ENCODE results near the gene CYP1A1. TPM values are rescaled to one million over a fixed set of nuclear protein-coding genes. Genes with fewer than 3 reads are reported as not detected.

CYP1A1 gene
- total RNA-seq, 1 donor from 2014 or later: 0.26 TPM

DNA sequence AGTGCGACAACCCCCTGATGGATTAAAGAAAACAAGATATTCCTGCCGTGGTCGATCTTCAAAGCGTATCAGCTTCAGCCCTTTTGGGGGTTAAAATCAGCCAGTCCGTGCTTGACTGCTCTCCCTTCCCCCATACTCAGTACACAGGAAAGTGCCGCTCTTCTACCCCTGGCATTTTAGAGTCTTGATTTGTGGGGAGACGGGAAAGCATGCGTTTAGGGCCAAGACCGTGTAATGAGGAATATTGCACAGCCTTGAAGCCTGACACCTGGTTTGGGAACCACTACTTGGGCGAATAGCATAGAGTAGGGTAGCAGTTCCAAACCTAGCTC is 29.0 kb downstream of the CYP1A1 start:
- TF ChIP-seq, protein P1, sequence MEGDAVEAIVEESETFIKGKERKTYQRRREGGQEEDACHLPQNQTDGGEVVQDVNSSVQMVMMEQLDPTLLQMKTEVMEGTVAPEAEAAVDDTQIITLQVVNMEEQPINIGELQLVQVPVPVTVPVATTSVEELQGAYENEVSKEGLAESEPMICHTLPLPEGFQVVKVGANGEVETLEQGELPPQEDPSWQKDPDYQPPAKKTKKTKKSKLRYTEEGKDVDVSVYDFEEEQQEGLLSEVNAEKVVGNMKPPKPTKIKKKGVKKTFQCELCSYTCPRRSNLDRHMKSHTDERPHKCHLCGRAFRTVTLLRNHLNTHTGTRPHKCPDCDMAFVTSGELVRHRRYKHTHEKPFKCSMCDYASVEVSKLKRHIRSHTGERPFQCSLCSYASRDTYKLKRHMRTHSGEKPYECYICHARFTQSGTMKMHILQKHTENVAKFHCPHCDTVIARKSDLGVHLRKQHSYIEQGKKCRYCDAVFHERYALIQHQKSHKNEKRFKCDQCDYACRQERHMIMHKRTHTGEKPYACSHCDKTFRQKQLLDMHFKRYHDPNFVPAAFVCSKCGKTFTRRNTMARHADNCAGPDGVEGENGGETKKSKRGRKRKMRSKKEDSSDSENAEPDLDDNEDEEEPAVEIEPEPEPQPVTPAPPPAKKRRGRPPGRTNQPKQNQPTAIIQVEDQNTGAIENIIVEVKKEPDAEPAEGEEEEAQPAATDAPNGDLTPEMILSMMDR (IDR thresholded peaks at IDR 0.05; ENCODE audit: insufficient read depth, low read length, severe bottlenecking): no peak
- no peak for FAIRE-seq
- H3K36me3 ChIP-seq (ENCODE audit: control insufficient read depth, insufficient read depth, low read length): no peaks in the 10 kb centered on the region
- no peaks in the 10 kb centered on the region for H3K27me3 ChIP-seq (ENCODE audit: control insufficient read depth, insufficient read depth, low read length)
- DNase-seq (ENCODE audit: low read depth): no peak
- H3K4me3 ChIP-seq (ENCODE audit: low read depth, low read length): peak overlapping the region; percentile 66

DNA sequence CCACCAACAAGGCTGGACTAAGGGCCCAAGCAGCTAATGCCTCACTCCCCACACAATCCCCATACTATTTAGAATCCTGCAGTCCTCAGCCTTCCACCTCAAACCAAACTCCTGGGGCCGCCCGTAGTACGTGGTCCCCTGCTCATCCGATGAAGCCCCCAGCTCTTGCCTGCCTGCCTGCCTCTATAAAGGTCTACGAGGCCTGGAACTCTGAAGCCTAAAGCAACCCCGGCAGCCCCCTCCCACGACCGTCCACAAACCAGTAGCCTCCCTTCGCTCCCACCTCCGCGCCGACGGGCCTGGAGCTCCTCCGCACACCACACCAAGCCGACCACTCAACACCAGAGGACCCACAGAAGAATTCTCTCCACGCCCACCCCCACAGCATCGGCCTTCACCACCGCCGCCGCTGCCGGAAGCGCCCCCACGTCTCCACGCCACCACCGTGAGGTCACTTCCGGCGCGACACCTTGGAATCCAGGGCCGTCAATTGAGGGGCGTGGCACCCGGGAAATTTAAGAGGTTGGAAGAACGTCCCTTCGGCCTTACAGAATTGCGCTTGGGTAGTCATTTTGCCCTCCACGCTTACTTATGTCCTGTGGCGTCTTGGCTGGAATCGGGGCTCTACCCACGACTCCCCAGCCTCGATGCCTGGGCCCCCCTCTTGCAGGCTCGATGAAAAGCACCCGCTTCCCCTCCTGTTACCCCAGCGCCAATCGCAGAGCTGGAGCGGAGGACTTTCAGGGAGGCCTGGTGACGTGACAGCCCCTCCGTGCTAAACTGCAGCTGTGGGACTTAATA is 29.5 kb downstream of the CYP1A1 start, which contains the start of gene EDC3:
TSS of gene EDC3 (minus strand) at position 428 of the 801 bp plus-strand sequence. CDS start 20,900 bp downstream, outside the sequence.
- peak within 1 kb of the TSS; percentile 66 for H3K4me3 ChIP-seq (ENCODE audit: low read depth, low read length)
- TF ChIP-seq, protein P1 (IDR thresholded peaks at IDR 0.05; ENCODE audit: insufficient read depth, low read length, severe bottlenecking): no peak
- DNase-seq (ENCODE audit: low read depth): peak; percentile 72
- no peaks in the 10 kb centered on the region for H3K27me3 ChIP-seq (ENCODE audit: control insufficient read depth, insufficient read depth, low read length)
- FAIRE-seq: no peak
- no peaks in the 10 kb centered on the region for H3K36me3 ChIP-seq (ENCODE audit: control insufficient read depth, insufficient read depth, low read length)

DNA sequence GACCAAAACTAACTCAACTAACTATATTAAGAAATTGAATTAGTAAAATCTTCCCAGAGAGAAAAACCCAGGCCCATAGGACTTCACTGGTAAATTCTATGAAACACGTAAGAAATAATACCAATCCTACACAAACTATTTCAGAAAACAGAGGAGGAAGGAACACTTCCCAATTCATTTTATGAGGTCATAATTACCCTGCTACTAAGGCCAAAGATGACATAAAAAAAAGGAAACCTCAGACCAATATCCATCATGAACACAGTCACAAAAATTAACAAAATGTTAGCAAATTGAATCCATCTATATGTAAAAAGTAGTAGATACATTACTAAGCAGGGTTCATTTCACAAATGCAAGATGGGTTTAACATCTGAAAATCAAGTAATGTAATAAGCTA is 33.0 kb downstream of the CYP1A1 start:
- no peak overlapping the region for H3K4me3 ChIP-seq (ENCODE audit: low read depth, low read length)
- TF ChIP-seq, protein P1 (IDR thresholded peaks at IDR 0.05; ENCODE audit: insufficient read depth, low read length, severe bottlenecking): no peak
- DNase-seq (ENCODE audit: low read depth): no peak
- no peaks in the 10 kb centered on the region for H3K27me3 ChIP-seq (ENCODE audit: control insufficient read depth, insufficient read depth, low read length)
- no peaks in the 10 kb centered on the region for H3K36me3 ChIP-seq (ENCODE audit: control insufficient read depth, insufficient read depth, low read length)
- no peak for FAIRE-seq

DNA sequence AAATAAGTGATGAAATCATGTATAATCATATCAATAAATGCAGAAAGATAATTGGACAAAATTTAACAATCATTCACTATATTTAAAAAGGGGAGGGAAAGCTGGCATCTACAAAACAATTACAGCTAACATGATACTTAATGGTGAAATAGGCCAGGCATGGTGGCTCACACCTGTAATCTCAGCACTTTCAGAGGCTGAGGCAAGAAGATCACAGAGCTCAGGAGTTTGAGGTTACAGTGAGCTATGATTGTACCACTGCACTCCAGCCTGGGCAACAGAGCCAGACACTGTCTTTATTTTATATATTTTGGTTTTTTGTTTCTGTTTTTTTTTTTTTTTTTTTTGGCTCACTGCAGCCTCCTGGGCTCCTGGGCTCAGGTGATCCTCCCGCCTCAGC is 41.6 kb downstream of the CYP1A1 start:
- no peak for DNase-seq (ENCODE audit: low read depth)
- no peak for FAIRE-seq
- H3K4me3 ChIP-seq (ENCODE audit: low read depth, low read length): no peak overlapping the region
- H3K27me3 ChIP-seq (ENCODE audit: control insufficient read depth, insufficient read depth, low read length): no peaks in the 10 kb centered on the region
- TF ChIP-seq, protein P1 (IDR thresholded peaks at IDR 0.05; ENCODE audit: insufficient read depth, low read length, severe bottlenecking): no peak
- peaks cover 3% of the 10 kb centered on the region for H3K36me3 ChIP-seq (ENCODE audit: control insufficient read depth, insufficient read depth, low read length)

DNA sequence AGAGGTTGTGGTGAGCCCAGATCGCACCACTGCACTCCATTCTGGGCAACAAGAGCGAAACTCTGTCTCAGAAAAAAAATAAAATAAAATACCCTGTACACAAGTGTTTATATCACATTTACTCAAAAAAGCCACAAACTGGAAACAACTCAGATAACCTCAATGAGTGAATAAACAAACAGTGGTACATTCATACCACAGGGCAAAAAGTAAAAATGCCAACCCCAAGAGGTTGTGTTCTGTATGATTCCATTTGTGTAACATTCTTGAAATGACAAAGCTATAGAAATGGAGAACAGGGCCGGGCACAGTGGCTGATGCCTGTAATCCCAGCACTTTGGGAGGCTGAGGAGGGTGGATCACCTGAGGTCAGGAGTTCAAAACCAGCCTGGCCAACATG is 42.4 kb downstream of the CYP1A1 start:
- Histone ChIP-seq H3K27me3 (ENCODE audit: control insufficient read depth, insufficient read depth, low read length) (no peaks in the 10 kb centered on the region), H3K4me3 (ENCODE audit: low read depth, low read length) (no peak overlapping the region), H3K36me3 (ENCODE audit: control insufficient read depth, insufficient read depth, low read length) (peaks cover 3% of the 10 kb centered on the region)
- TF ChIP-seq, protein P1 (IDR thresholded peaks at IDR 0.05; ENCODE audit: insufficient read depth, low read length, severe bottlenecking): no peak
- no peak for DNase-seq (ENCODE audit: low read depth)
- no peak for FAIRE-seq

DNA sequence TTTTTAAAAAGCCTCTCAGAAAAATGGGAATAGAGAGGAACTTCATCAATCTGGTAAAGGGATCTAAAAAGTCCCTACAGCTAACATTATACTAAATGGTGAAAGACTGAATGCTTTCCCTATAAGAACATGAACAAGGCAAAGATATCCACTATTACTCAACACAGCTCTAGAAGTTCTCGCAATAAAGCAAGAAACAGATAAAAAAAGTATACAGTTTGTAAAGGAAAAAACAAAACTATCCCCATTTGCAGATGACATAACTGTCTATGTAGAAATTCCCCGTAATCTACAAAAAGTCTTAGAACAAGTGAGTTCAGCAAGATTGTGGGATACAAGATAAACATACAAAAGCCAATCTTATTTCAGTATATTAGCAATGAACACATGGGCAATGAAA is 44.9 kb downstream of the CYP1A1 start:
- FAIRE-seq (no peak), DNase-seq (ENCODE audit: low read depth) (no peak)
- Histone ChIP-seq H3K4me3 (ENCODE audit: low read depth, low read length) (no peak overlapping the region), H3K36me3 (ENCODE audit: control insufficient read depth, insufficient read depth, low read length) (no peaks in the 10 kb centered on the region), H3K27me3 (ENCODE audit: control insufficient read depth, insufficient read depth, low read length) (no peaks in the 10 kb centered on the region)
- TF ChIP-seq, protein P1 (IDR thresholded peaks at IDR 0.05; ENCODE audit: insufficient read depth, low read length, severe bottlenecking): no peak

Measured in bronchial epithelial cell (primary cell).